ENCODE measurements around the gene COL4A5.

COL4A5 gene

DNA sequence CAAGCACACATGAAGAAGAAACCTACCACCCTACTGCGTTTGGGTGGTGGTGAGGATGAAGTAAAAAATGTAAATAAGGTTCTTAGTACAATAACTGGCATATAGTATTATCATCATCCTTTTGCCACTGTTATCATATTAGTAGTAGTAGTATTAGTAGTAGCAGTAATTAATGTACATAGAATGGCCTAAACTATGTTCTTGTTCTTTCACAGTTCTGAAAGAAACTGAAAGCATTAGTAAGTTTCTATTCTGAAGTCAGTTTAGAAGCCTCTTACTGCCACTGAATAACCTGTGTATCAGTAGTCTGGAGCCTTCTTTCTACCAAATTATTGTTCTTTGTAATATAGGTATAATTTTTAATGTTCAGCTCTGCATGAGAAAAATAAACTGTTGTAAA, 22.4 kb upstream of the COL4A5 start:
- DNase-seq (ENCODE audit: insufficient read length, low spot score) = no peak
- no peak for TF ChIP-seq POLR2A (IDR thresholded peaks at IDR 0.05; ENCODE audit: low read depth, low read length)
- no peak for TF ChIP-seq POLR2AphosphoS5 (IDR thresholded peaks at IDR 0.05; ENCODE audit: low read depth, low read length)
- no peak for TF ChIP-seq SPI1 (IDR thresholded peaks at IDR 0.05; ENCODE audit: low read depth, low read length)
- TF ChIP-seq POU2F2 (IDR thresholded peaks at IDR 0.05; ENCODE audit: low read depth, low read length) = no peak
- no peak for TF ChIP-seq PAX5 (IDR thresholded peaks at IDR 0.05; ENCODE audit: insufficient read depth, low read length, severe bottlenecking)
- TF ChIP-seq TAF1 (IDR thresholded peaks at IDR 0.05; ENCODE audit: low read depth, low read length) = no peak
- no peak for FAIRE-seq

DNA sequence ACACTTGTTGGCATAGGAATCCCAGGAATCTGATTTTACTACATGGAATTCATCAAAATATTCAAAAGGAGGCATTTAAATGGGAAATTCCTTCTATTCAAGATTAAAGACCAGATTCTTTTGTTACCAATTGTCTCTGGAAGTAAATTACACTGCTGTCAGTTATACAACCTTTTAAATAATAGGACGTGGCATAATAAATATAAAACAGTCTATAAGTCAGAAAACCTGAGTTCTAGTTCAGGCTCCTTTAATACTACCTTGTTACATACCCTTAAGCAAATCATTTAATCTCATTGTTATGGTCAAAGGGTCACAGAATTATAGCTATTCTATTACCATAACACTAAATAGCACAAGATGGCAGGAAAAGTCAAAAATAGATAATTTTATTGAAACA, 20.2 kb upstream of the COL4A5 start:
- FAIRE-seq (no peak), DNase-seq (ENCODE audit: insufficient read length, low spot score) (no peak)
- TF ChIP-seq POLR2A (IDR thresholded peaks at IDR 0.05; ENCODE audit: low read depth, low read length) = no peak
- no peak for TF ChIP-seq TAF1 (IDR thresholded peaks at IDR 0.05; ENCODE audit: low read depth, low read length)
- no peak for TF ChIP-seq POU2F2 (IDR thresholded peaks at IDR 0.05; ENCODE audit: low read depth, low read length)
- no peak for TF ChIP-seq PAX5 (IDR thresholded peaks at IDR 0.05; ENCODE audit: insufficient read depth, low read length, severe bottlenecking)
- TF ChIP-seq SPI1 (IDR thresholded peaks at IDR 0.05; ENCODE audit: low read depth, low read length) = no peak
- TF ChIP-seq POLR2AphosphoS5 (IDR thresholded peaks at IDR 0.05; ENCODE audit: low read depth, low read length) = no peak

DNA sequence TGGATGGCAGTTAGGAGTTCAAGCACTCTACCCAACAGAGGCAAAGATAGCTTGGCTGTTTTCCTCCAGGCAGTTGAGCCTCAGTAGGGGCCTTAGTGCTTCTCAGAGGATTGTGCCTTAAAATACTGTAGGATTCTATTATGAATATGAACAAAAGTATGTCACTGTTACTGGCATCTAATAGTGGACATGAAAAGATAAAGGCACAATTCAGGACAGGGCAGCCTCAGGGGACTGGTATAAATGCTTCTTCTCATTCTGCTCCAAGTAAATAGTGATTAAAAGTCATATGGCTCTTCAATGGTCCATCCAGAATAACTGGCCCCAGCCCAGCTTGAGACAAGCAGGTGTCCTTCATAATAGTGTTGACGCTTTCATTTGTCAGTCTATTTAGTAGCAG, 19.2 kb upstream of the COL4A5 start:
- no peak for TF ChIP-seq POLR2A (IDR thresholded peaks at IDR 0.05; ENCODE audit: low read depth, low read length)
- TF ChIP-seq TAF1 (IDR thresholded peaks at IDR 0.05; ENCODE audit: low read depth, low read length) = no peak
- no peak for TF ChIP-seq POU2F2 (IDR thresholded peaks at IDR 0.05; ENCODE audit: low read depth, low read length)
- no peak for TF ChIP-seq SPI1 (IDR thresholded peaks at IDR 0.05; ENCODE audit: low read depth, low read length)
- TF ChIP-seq PAX5 (IDR thresholded peaks at IDR 0.05; ENCODE audit: insufficient read depth, low read length, severe bottlenecking) = no peak
- no peak for TF ChIP-seq POLR2AphosphoS5 (IDR thresholded peaks at IDR 0.05; ENCODE audit: low read depth, low read length)
- FAIRE-seq (no peak), DNase-seq (ENCODE audit: insufficient read length, low spot score) (no peak)

DNA sequence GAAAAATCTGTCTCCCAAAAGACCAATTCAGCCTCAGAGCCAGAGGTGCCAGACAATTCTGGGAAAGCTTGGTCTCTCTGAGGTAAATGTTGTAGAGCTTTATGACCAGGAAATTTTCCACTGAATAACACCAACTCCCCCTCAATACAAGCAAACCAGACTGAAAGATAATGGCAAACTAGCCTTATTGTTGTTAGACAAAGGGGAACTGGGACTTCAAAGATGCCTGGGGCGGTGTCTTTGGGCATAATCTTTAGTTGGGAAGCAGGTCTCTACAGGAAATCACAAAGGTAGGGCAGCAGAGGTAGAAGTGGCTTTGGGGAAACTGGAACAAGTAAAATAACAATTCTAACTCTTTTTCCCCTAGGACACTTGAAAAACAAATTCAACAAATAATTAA, 13.4 kb upstream of the COL4A5 start:
- FAIRE-seq = no peak
- TF ChIP-seq POU2F2 (IDR thresholded peaks at IDR 0.05; ENCODE audit: low read depth, low read length) (no peak), TAF1 (IDR thresholded peaks at IDR 0.05; ENCODE audit: low read depth, low read length) (no peak), SPI1 (IDR thresholded peaks at IDR 0.05; ENCODE audit: low read depth, low read length) (no peak), POLR2AphosphoS5 (IDR thresholded peaks at IDR 0.05; ENCODE audit: low read depth, low read length) (no peak), POLR2A (IDR thresholded peaks at IDR 0.05; ENCODE audit: low read depth, low read length) (no peak), PAX5 (IDR thresholded peaks at IDR 0.05; ENCODE audit: insufficient read depth, low read length, severe bottlenecking) (no peak)

DNA sequence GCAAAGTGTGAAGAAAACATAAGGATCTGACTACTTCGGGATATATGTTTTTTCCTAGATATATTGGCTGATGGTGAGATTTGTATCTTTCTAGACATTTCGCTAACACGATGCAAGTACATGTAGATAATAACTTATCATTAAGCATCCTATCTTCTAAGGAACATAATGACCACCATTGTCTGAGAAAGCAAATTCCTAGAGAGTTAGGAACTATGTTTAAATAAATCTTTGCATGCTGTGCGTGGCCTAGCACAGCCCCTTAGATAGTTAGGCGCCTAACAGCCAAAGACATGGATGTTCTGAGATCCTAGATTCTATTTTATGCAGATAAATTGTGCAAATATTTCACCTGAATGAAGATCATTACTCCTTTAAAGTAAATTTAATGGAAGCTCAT, 4.4 kb upstream of the COL4A5 start:
- DNase-seq (ENCODE audit: insufficient read length, low spot score) (no peak), FAIRE-seq (no peak)
- TF ChIP-seq POU2F2 (IDR thresholded peaks at IDR 0.05; ENCODE audit: low read depth, low read length) = no peak
- no peak for TF ChIP-seq TAF1 (IDR thresholded peaks at IDR 0.05; ENCODE audit: low read depth, low read length)
- no peak for TF ChIP-seq PAX5 (IDR thresholded peaks at IDR 0.05; ENCODE audit: insufficient read depth, low read length, severe bottlenecking)

More for the DNA sequence above, 13.4 kb upstream of the COL4A5 start:
- DNase-seq (ENCODE audit: insufficient read length, low spot score) = no peak

DNA sequence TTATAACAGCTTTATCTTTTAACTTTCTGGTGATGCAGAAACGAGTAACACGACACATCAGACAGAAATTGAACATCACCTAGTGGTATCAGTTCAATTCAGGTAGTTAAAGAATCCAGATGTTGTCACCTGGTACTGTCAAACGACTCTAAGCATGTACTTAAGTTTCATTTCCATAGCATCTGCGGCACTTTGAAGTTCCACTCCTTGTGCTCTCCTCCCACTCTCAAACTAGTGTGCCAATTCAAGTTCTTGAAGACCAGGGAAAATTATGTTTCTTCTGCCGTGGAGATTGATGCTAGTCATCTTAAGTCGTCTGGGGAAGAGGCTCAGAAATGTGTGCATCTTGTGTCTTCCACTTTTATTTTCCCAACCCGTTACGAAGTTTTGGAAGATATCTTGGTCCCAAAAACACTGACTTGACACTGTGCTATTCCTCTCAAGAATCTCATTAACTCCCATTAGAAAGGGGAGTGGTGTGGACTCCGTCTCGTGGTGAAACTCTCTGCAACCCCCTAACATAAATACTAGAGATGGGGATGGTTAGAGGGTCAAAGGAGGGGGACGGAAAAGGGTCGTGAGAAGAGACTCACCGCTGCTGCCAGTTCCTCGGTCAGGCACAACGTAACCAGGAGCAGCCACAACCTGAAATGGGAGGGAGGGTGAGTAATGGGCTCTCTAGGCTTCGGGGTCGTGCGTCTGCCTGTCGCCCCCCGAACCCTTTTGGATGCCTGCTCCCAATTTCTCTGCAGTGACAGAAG, 2.1 kb upstream of the COL4A5 start:
- FAIRE-seq (no peak), DNase-seq (ENCODE audit: insufficient read length, low spot score) (no peak)
- TF ChIP-seq POLR2A (IDR thresholded peaks at IDR 0.05; ENCODE audit: low read depth, low read length) (no peak), PAX5 (IDR thresholded peaks at IDR 0.05; ENCODE audit: insufficient read depth, low read length, severe bottlenecking) (no peak), POU2F2 (IDR thresholded peaks at IDR 0.05; ENCODE audit: low read depth, low read length) (no peak), SPI1 (IDR thresholded peaks at IDR 0.05; ENCODE audit: low read depth, low read length) (no peak), TAF1 (IDR thresholded peaks at IDR 0.05; ENCODE audit: low read depth, low read length) (no peak), POLR2AphosphoS5 (IDR thresholded peaks at IDR 0.05; ENCODE audit: low read depth, low read length) (no peak)

DNA sequence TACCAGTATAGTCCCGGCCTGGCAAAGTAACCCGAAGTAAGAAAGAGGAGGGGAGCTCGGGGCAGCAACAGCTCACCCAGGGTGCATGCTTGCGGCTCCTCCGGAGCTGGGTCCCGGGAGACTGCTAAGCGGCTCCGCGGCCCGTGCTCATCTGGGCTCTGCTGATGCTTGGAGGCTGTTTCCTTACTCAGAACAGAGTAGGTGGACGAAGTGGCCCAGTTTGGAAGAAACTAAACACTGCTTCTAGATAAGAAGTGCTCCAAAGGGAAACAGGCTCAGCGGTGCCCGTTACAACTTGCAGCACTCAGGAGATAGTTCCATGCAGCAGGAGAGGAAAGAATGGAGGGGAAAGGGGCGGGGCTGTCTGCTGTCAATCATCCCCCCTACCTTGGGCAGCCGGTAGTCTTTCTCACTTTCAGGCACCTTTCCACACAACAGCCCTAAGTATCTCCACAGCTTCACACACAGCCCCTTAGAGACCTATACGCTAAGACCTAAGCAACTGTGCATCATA, 1.5 kb upstream of the COL4A5 start, which contains the start of gene COL4A6:
COL4A6 (minus strand) TSS at position 313 of the 514 bp plus-strand sequence; CDS start at position 87, 226 bp downstream.
- FAIRE-seq = no peak
- TF ChIP-seq TAF1 (IDR thresholded peaks at IDR 0.05; ENCODE audit: low read depth, low read length) (no peak), SPI1 (IDR thresholded peaks at IDR 0.05; ENCODE audit: low read depth, low read length) (no peak), PAX5 (IDR thresholded peaks at IDR 0.05; ENCODE audit: insufficient read depth, low read length, severe bottlenecking) (no peak), POU2F2 (IDR thresholded peaks at IDR 0.05; ENCODE audit: low read depth, low read length) (no peak), POLR2AphosphoS5 (IDR thresholded peaks at IDR 0.05; ENCODE audit: low read depth, low read length) (no peak), POLR2A (IDR thresholded peaks at IDR 0.05; ENCODE audit: low read depth, low read length) (no peak)
- DNase-seq (ENCODE audit: insufficient read length, low spot score) = no peak

DNA sequence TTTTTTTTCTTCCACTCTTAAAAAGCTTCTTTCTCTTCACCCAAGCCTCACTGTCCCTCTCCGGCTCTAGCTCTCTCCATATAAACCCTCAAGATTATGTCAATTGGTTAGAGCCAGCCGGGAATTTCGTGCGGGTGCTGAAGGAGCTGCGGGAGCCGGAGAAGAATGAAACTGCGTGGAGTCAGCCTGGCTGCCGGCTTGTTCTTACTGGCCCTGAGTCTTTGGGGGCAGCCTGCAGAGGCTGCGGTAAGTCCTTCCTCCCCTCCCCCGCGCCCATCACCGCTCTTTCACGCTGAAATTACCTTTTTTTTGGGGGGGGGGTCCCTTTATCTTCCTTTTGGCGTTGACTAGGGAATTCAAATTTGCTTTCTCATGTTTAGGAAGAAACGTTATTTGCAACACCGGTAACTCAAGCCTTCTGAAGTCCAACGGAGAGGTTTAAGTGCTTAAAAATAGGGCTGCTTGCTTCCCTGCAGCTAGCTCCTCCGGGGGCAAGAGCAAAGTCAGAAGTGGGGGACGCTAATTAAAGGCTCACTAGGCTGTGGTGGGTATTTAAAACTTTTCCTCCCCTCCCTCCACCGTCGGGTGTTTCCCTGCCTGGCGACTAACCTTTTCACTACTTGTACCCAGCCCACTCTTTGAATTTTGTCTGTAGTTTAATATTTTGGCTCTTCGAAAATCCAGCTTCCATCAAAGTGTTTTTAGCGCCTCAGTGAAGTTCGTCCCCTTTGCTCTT, 491 bp downstream of the COL4A5 start:
- TF ChIP-seq POU2F2 (IDR thresholded peaks at IDR 0.05; ENCODE audit: low read depth, low read length) = no peak
- no peak for TF ChIP-seq POLR2AphosphoS5 (IDR thresholded peaks at IDR 0.05; ENCODE audit: low read depth, low read length)
- no peak for TF ChIP-seq SPI1 (IDR thresholded peaks at IDR 0.05; ENCODE audit: low read depth, low read length)
- TF ChIP-seq TAF1 (IDR thresholded peaks at IDR 0.05; ENCODE audit: low read depth, low read length) = no peak
- TF ChIP-seq POLR2A (IDR thresholded peaks at IDR 0.05; ENCODE audit: low read depth, low read length) = no peak
- no peak for TF ChIP-seq PAX5 (IDR thresholded peaks at IDR 0.05; ENCODE audit: insufficient read depth, low read length, severe bottlenecking)
- FAIRE-seq (no peak), DNase-seq (ENCODE audit: insufficient read length, low spot score) (no peak)

DNA sequence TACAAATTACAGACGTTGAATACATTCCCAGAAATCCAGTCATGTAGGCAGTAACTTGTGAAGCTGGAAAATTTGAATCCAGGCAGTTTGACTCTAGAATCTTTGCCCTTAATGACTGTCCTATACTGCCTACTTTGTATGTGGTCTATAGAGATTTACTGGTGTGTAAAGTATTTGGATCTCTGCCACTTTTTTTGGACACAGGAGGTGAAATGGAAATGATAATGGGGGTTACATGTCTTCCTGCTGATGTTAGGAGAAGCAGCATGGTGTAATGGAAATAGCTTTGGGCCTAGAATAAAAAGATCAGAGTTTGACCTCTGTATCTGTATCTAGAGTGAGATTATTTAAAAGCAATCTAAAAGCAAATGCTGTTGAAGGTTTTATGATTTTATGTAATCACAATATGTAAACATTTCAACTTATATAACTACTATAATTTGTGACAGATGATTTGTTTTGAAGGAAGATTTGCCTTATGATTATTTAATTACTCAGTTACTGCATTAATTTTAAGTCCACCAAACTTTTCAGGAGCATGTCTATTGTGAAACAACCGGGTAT, 3.3 kb downstream of the COL4A5 start:
- TF ChIP-seq SPI1 (IDR thresholded peaks at IDR 0.05; ENCODE audit: low read depth, low read length) = no peak
- TF ChIP-seq POLR2AphosphoS5 (IDR thresholded peaks at IDR 0.05; ENCODE audit: low read depth, low read length) = no peak
- TF ChIP-seq POU2F2 (IDR thresholded peaks at IDR 0.05; ENCODE audit: low read depth, low read length) = no peak
- no peak for TF ChIP-seq PAX5 (IDR thresholded peaks at IDR 0.05; ENCODE audit: insufficient read depth, low read length, severe bottlenecking)
- TF ChIP-seq TAF1 (IDR thresholded peaks at IDR 0.05; ENCODE audit: low read depth, low read length) = no peak
- TF ChIP-seq POLR2A (IDR thresholded peaks at IDR 0.05; ENCODE audit: low read depth, low read length) = no peak
- DNase-seq (ENCODE audit: insufficient read length, low spot score) = no peak
- FAIRE-seq = no peak

All from GM12891 (cell line).